HG03565 (cell line): ENCODE data around the gene TMEM198.
A peak's percentile ranks its signal among the peaks of the same experiment; 100 is the strongest.

Experiments
- ATAC-seq: cut with Tn5 transposase; IDR thresholded peaks from one replicate; pipeline ENCODE4 v1.9.1; 2021; ENCODE audit warnings: mild to moderate bottlenecking, moderate library complexity; ENCODE audit not compliant: unreplicated experiment

The TMEM198 gene

GRCh38 chr2:219524817-219525216, 19.0 kb upstream of the TMEM198 start:
- ATAC-seq = no peak

GRCh38 chr2:219525533-219526232, 18.1 kb upstream of the TMEM198 start:
- ATAC-seq = no peak

GRCh38 chr2:219526320-219527075, 17.3 kb upstream of the TMEM198 start:
- ATAC-seq = no peak

- ATAC-seq = no peak
Measured at GRCh38 chr2:219527076-219527394, 16.8 kb upstream of the TMEM198 start.

DNA sequence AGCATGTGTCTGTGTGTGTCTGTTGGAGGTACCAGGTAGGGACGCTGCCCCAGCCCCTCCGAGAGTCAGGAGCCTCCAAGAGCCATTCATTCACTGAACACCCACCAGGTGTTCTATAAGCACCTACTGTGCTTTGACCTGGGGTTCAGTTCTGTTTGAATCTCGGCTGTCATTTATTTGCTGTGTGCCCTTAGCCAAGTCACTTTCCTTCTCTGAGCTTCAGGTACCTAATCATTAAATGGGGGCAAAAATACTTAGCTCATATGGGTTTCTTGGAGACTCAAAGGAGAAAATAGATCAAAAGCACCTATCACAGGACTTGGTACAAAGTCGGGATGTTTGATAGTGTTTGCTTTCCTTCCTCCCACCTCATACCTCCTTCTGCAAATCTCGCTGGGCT, 16.4 kb upstream of the TMEM198 start:
- no peak for ATAC-seq

DNA sequence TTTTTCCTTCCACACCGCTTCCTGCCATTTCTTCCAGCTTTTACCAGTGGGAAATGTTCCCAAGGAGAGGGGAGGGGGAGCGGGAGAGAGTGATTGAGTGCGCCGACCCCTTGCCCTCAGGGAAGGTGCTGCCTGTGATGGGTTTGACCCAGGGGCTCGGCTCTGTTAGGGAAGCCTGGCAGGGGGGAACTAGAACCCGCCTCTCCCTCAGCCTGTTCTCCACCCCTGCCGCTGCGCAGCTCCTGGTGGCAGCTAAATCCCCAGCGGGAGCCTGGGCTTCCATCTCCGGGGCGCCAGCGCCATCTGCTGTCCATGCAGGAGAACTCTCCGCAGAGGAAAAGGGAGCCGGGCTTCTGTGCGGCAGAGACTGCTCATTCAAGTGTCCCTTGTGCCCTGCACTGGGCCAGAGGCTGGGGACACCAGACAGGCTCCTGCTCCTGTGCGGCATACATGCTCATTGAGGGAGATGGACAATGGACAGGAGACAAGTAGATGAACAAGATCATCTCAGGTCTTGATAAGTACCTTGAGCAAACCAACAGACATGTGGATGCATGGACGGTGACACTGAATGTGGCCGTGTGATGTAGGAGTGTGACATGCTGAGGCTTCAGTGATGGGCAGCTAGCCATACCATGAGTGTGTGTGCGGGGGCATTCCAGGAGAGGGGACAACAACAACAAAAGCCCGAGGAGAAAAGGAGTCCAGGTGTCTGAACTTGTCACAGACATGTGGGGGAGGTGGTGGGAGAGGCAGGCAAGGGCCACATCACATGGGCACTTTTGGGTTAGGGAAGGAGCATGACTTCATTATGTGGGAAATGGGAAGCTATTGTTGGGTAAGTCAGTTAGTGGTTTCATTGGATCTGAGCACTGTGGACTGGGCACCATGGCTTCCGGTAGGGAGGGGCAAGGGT, 13.5 kb upstream of the TMEM198 start:
- peak; percentile 87 for ATAC-seq

DNA sequence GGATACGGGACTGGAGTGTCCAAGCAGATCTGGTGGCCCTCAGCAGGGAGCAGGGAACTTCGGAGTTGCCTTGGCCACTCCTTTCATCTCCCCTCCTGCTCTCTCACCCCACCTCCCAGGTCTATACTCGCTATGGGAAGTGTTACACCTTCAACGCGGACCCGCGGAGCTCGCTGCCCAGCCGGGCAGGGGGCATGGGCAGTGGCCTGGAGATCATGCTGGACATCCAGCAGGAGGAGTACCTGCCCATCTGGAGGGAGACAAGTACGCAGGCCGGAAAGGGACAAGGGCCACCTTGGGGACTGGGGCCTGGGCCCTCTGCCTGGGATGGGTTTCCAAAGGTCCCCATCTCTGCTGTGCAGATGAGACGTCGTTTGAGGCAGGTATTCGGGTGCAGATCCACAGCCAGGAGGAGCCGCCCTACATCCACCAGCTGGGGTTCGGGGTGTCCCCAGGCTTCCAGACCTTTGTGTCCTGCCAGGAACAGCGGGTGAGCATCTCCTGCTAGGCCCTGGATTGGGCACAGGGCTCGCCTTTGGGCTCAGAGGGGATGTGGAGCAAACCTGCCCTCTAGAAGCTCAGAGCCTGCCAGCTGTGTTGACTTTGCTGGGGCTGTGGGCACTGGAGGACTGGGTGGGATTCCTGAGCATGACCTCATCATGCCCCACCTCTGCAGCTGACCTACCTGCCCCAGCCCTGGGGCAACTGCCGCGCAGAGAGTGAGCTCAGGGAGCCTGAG, 12.0 kb upstream of the TMEM198 start:
- ATAC-seq = no peak

DNA sequence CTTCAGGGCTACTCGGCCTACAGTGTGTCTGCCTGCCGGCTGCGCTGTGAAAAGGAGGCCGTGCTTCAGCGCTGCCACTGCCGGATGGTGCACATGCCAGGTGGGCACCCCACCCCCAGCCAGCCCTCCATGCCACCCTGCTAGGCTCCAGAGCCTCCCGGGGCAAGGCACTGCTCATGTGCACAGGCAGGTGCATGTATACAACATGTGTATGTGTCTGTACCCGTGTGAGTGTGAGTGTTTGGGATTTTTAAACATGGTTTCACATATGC, 11.5 kb upstream of the TMEM198 start:
- no peak for ATAC-seq

- no peak for ATAC-seq
Measured at GRCh38 chr2:219533930-219534661, 9.7 kb upstream of the TMEM198 start.

DNA sequence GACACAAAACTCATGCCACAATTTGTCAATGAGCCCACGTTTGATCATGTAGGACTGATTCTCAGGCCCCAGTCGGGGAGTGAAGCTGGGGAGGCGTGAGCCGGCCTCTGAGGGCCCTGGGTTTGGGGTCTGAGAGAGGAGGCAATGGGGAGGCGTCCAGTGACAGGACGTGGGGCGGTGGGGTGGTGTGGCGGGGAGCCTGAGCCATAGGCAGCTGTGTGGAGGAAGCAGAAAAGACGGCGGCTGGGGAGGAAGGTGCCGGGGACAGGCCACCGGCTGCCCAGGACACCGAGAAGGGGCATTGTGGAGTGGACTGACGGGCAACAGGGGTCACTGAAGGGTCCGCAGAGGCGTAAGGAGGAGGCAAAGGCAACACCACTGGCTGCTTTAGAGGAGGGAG, 7.4 kb upstream of the TMEM198 start:
- no peak for ATAC-seq

GRCh38 chr2:219536967-219537366, 6.9 kb upstream of the TMEM198 start:
- ATAC-seq = no peak

- ATAC-seq = no peak
Measured at GRCh38 chr2:219537657-219538488, 6.0 kb upstream of the TMEM198 start.

DNA sequence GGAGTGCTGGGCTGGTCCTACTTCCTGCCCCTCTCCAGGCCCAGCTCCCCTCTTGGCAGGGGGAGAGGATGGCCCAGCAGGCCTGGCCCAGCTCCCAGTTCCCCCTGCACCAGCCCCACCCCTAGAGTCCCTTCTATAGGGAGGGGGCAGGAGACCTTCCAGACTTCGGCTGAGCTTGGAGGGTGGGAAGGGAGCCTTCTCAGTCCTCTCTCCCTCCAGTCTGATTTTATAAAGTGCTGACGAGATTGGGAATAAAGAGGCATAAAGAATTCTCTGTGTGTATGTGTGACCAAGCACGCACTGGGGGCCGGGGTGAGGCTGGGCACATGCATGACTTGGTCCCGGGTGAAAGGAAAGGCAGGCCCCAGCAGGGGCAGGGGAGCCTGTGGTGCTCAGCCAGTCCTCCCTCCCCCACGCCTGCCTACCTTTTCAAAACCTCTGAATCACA, 5.3 kb upstream of the TMEM198 start:
- ATAC-seq = no peak

DNA sequence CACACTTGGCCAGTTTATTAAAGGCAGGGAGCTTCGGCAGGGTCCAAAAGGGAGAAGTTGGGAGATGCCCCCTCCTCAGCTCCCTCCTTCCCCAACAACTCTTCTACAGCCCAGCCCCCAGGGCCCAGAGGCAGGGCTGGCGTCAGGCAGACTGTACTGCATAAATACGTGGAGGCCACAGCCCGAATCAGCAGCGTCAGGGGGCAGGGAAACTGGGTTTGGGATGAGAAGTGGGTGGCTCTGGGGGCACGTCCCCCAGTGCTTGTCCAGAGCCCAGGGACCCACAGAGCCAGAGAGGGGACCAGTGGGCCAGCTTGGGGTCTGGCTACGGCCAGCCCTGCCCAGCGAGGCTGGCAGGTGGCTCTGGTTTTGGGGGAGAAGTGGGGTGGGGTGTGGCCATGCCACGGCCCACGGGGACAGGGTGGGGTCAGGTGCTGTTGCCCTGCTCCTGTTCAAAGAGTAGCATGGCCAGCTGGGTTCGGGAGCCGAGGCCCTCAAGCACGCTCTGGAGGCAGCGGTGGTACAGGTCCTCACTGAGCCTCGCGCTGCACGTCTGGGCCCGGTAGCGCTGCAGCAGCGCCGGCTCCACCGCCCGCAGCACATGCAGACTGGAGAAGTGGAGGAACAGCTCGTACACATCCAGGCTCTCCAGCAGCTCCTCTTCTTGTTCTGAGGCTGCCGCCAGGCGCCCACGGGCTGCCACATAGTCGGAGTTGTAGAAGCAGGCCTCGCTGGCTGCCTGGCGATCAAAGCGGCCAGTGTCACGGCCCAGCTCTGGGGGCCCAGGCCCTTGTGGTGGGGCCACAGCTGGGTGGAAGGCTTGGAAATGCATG, 4.7 kb upstream of the TMEM198 start:
- no peak for ATAC-seq

GRCh38 chr2:219539926-219540678, 3.7 kb upstream of the TMEM198 start:
- no peak for ATAC-seq

- ATAC-seq = no peak
Measured at GRCh38 chr2:219540784-219541504, 2.9 kb upstream of the TMEM198 start.

DNA sequence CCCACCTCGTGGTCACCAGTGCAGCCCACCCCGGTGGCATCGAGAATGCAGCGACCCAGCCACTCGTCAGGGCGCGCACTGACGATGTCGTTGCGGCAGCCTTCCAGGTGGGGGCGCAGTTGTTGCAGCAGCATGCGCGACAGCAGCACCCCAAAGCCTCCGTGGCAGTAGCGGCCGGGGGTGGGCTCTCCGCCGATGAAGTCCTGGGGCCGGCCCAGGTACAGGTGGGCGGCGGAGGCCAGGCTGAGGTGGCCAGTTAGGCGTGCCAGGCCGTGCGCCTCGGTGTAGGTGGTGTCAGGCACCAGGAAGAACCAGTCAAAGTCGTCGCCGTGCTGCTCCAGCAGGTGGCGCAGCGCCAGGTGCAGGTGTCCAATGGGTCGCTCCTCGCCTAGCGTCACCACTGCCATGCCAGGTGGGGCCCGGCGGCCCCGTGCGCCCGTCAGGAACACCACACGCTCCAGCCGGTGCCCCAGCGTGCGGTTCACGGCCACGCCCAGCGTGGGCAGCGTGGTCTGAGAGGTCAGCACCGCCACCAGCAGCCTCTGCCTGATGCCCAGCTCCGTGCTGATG, 2.1 kb upstream of the TMEM198 start:
- peak; percentile 46 for ATAC-seq
